Measurements from ENCODE around the gene ACBD5.

DNA sequence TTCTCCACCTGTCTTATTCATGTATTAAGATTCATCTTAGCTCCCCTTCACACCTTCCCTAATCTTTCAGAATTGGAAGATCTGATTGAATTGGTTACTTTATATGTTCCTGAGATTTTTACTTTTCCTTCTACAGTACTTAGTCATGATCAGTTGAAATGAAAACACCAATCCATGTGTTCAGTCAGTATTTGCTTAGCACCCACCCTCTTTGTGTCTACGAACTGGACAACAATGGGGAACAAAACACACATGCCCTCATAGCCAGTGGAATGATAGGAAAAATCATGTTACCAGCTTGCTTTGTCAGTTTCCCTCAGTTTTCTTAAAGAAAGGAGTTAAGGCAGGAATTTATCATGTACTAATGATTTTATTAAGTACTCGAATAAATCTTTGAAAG lies 83.4 kb downstream of the ACBD5 start:
- TF ChIP-seq, protein P1, sequence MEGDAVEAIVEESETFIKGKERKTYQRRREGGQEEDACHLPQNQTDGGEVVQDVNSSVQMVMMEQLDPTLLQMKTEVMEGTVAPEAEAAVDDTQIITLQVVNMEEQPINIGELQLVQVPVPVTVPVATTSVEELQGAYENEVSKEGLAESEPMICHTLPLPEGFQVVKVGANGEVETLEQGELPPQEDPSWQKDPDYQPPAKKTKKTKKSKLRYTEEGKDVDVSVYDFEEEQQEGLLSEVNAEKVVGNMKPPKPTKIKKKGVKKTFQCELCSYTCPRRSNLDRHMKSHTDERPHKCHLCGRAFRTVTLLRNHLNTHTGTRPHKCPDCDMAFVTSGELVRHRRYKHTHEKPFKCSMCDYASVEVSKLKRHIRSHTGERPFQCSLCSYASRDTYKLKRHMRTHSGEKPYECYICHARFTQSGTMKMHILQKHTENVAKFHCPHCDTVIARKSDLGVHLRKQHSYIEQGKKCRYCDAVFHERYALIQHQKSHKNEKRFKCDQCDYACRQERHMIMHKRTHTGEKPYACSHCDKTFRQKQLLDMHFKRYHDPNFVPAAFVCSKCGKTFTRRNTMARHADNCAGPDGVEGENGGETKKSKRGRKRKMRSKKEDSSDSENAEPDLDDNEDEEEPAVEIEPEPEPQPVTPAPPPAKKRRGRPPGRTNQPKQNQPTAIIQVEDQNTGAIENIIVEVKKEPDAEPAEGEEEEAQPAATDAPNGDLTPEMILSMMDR (IDR thresholded peaks at IDR 0.05), result no peak
- TF ChIP-seq SIN3A (IDR thresholded peaks at IDR 0.05; ENCODE audit: borderline replicate concordance, low read depth, low read length), result no peak
